Mucosa of rectum (tissue), 2 donors: ENCODE measurements around the gene ABCG2.

Experiments
- H3K27ac ChIP-seq, 2 donors: one replicate each; pipeline ENCODE4 v1.7.0; 2013; ENCODE audit warnings: inconsistent platforms in 2 of 2, low read depth in 2 of 2, low read length in 2 of 2
- H3K27me3 ChIP-seq, 2 donors: one replicate each; pipeline ENCODE4 v1.7.0; 2013; ENCODE audit warnings: low read length in 2 of 2; ENCODE audit not compliant: control insufficient read depth in 2 of 2, insufficient read depth in 2 of 2
- H3K36me3 ChIP-seq, 2 donors: one replicate each; pipeline ENCODE4 v1.7.0; 2013; ENCODE audit warnings: low read length in 2 of 2; ENCODE audit not compliant: control insufficient read depth in 2 of 2, insufficient read depth in 2 of 2
- H3K4me1 ChIP-seq, 2 donors: one replicate each; pipeline ENCODE4 v1.7.0; 2013; ENCODE audit warnings: low read length in 2 of 2, mild to moderate bottlenecking in 1 of 2; ENCODE audit not compliant: control insufficient read depth in 2 of 2, insufficient read depth in 2 of 2
- H3K4me3 ChIP-seq, 2 donors: one replicate each; pipeline ENCODE4 v1.7.0; 2013; ENCODE audit warnings: low read length in 2 of 2
- H3K9ac ChIP-seq, 2 donors: one replicate each; pipeline ENCODE4 v1.7.0; 2013; ENCODE audit warnings: low read length in 2 of 2, low read depth in 1 of 2, mild to moderate bottlenecking in 1 of 2
- H3K9me3 ChIP-seq, 2 donors: one replicate each; pipeline ENCODE4 v1.7.0; 2013; ENCODE audit warnings: low read length in 2 of 2; ENCODE audit not compliant: control insufficient read depth in 2 of 2
- donor health status: healthy.
- donor health status: Normal muscosa, but diverticular disease.

The ABCG2 gene

GRCh38 chr4:88189881-88190585 lies 31.6 kb upstream of the ABCG2 start:
- H3K9ac ChIP-seq = no peak overlapping the region
- H3K27me3 ChIP-seq = no peaks in the 10 kb centered on the region
- no peaks in the 10 kb centered on the region for H3K36me3 ChIP-seq
- H3K4me1 ChIP-seq = peaks cover 0 to 5% of the 10 kb centered on the region in 2 donors
- H3K27ac ChIP-seq = no peak overlapping the region
- no peak overlapping the region for H3K4me3 ChIP-seq
- no peaks in the 10 kb centered on the region for H3K9me3 ChIP-seq

GRCh38 chr4:88189418-88189738 lies 30.9 kb upstream of the ABCG2 start:
- Histone ChIP-seq H3K9ac (no peak overlapping the region), H3K4me1 (peaks cover 0 to 5% of the 10 kb centered on the region in 2 donors), H3K36me3 (no peaks in the 10 kb centered on the region), H3K4me3 (no peak overlapping the region), H3K27me3 (no peaks in the 10 kb centered on the region), H3K9me3 (no peaks in the 10 kb centered on the region), H3K27ac (no peak overlapping the region)

- Histone ChIP-seq H3K36me3 (no peaks in the 10 kb centered on the region), H3K4me1 (peaks cover 0 to 4% of the 10 kb centered on the region in 2 donors), H3K27ac (no peak overlapping the region), H3K4me3 (no peak overlapping the region), H3K9ac (no peak overlapping the region), H3K27me3 (no peaks in the 10 kb centered on the region), H3K9me3 (no peaks in the 10 kb centered on the region)
These were observed 30.4 kb upstream of the ABCG2 start for GRCh38 chr4:88188738-88189417.

DNA sequence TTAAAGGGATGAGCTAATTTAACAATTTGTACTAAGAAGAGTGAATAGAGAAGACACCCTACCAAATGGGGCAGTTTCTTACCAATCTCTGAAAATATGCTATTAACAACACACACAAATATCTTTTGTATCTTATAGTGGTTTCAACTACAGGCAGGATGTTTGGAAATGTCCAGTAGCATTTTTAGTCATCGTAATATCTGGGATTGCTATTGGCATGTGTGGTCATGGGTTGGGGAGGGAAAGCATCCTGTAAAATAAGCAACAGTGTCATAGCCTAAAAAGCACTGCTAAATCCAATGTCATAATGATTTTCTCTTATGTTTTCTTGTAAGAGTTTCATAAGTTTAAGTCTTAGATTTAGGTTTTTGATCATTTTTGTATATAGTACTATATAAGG lies 29.3 kb upstream of the ABCG2 start:
- Histone ChIP-seq H3K4me1 (peaks cover 0 to 2% of the 10 kb centered on the region in 2 donors), H3K27me3 (no peaks in the 10 kb centered on the region), H3K36me3 (no peaks in the 10 kb centered on the region), H3K9ac (no peak overlapping the region), H3K27ac (no peak overlapping the region), H3K9me3 (no peaks in the 10 kb centered on the region), H3K4me3 (no peak overlapping the region)

DNA sequence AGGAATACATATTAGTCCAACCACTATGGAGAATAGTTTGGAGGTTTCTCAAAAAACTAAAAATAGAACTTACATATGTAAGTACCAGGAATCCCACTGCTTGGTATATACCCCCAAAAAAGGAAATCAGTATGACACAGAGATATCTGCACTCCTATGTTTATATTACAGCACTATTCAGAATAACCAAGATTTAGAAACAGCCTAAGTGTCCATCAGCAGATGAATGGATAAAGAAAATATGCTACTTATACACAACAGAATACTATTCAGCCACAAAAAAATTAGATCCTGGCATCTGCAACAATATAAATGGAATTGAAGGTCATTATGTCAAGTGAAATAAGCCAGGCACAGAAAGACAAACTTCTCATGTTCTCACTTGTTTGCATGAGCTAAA lies 27.5 kb upstream of the ABCG2 start:
- Histone ChIP-seq H3K4me1 (peaks cover 0 to 2% of the 10 kb centered on the region in 2 donors), H3K9me3 (no peaks in the 10 kb centered on the region), H3K36me3 (no peaks in the 10 kb centered on the region), H3K9ac (no peak overlapping the region), H3K27me3 (no peaks in the 10 kb centered on the region), H3K4me3 (no peak overlapping the region), H3K27ac (no peak overlapping the region)

GRCh38 chr4:88179261-88179660 lies 20.8 kb upstream of the ABCG2 start:
- no peak overlapping the region for H3K4me3 ChIP-seq

GRCh38 chr4:88178626-88179231 lies 20.3 kb upstream of the ABCG2 start:
- Histone ChIP-seq H3K4me3 (no peak overlapping the region), H3K27me3 (no peaks in the 10 kb centered on the region)

More at GRCh38 chr4:88179261-88179660, 20.8 kb upstream of the ABCG2 start:
- H3K4me1 ChIP-seq = peaks cover 0 to 7% of the 10 kb centered on the region in 2 donors
- H3K27me3 ChIP-seq = no peaks in the 10 kb centered on the region
- H3K9ac ChIP-seq = no peak overlapping the region
- H3K27ac ChIP-seq = no peak overlapping the region
- no peaks in the 10 kb centered on the region for H3K36me3 ChIP-seq
- no peaks in the 10 kb centered on the region for H3K9me3 ChIP-seq

DNA sequence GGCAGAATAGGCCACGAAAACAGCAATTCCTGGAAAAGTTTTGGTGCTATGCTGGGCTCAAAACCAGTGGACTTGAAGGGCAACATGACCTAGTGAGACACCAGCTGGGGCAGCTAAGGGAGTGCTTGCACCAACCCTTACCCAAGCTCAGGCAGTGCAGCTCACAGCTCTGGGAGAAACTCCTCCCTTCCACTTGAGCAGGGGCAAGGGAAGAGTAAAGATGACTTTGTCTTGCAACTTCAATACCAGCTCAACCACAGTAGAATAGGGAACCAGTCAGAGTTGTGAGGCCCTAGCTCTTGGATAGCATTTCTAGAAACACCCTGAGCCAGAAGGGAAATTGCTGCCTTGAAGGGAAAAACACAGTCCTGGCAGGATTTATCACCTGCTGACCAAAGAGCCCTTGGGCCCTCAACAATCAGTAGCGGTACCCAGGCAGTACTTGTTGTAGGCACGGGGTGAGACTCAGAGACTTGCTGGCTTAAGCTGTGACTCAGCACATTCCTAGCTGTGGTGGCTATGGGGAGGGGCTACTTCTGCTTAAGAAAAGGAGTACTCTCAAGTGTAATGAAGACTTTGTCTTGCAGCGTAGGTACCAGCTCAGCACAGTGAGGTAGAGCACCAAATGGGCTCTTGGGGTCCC lies 19.7 kb upstream of the ABCG2 start:
- Histone ChIP-seq H3K27ac (peak overlapping the region in 1 of 2 donors; percentile 59), H3K9ac (no peak overlapping the region), H3K27me3 (no peaks in the 10 kb centered on the region), H3K4me3 (no peak overlapping the region), H3K9me3 (no peaks in the 10 kb centered on the region), H3K36me3 (no peaks in the 10 kb centered on the region), H3K4me1 (peaks cover 0 to 7% of the 10 kb centered on the region in 2 donors)

More at GRCh38 chr4:88178626-88179231, 20.3 kb upstream of the ABCG2 start:
- no peaks in the 10 kb centered on the region for H3K36me3 ChIP-seq
- peak overlapping the region in 1 of 2 donors; percentile 59 for H3K27ac ChIP-seq
- peaks cover 0 to 7% of the 10 kb centered on the region in 2 donors for H3K4me1 ChIP-seq
- H3K9me3 ChIP-seq = no peaks in the 10 kb centered on the region
- H3K9ac ChIP-seq = no peak overlapping the region

DNA sequence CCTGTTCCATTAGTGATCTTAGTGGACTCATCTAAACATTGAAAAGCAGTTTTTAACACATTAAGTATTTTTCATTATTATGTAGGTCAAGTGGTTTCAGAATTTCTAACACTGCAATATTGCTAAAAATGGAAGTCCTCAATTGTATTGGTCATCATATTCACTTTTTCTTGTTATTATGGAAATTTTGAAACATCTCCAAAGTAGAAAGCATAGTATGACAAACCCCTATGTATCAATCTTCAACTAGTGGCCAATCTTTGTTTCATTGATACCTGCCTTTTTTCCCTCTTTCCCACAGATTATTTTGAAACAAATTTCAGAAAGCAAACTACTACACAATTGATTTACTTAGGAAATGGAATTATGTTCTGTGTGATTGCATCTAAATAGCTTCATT lies 14.5 kb upstream of the ABCG2 start:
- Histone ChIP-seq H3K4me3 (no peak overlapping the region), H3K27me3 (no peaks in the 10 kb centered on the region)

DNA sequence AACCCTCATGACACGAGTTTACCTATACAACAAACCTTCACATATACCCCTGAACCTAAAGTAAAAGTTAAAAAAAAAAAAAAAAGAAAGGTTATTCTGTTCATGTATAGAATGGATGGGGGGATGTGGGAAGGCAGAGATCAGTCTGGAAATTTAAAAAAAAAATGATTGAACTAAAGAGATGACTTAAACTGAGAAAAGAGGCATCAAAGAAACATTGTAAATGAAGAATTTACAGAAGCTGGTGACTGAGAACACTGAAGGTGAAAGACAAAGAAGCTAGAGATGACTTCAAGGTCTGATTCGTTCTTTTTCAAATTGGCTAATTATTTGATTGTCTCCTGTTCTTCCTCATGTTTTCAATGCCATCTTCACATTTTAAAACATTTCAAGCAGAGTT lies 12.8 kb upstream of the ABCG2 start:
- no peak overlapping the region for H3K27ac ChIP-seq
- H3K9me3 ChIP-seq = no peaks in the 10 kb centered on the region
- peaks cover 0 to 2% of the 10 kb centered on the region in 2 donors for H3K4me1 ChIP-seq
- no peaks in the 10 kb centered on the region for H3K36me3 ChIP-seq
- H3K4me3 ChIP-seq = no peak overlapping the region
- no peak overlapping the region for H3K9ac ChIP-seq
- H3K27me3 ChIP-seq = no peaks in the 10 kb centered on the region

More for the DNA sequence above, 14.5 kb upstream of the ABCG2 start:
- Histone ChIP-seq H3K4me1 (peaks cover 0 to 2% of the 10 kb centered on the region in 2 donors), H3K27ac (no peak overlapping the region), H3K36me3 (no peaks in the 10 kb centered on the region), H3K9me3 (no peaks in the 10 kb centered on the region), H3K9ac (no peak overlapping the region)
